Inferior parietal cortex (tissue), 1 donor: Measurements from ENCODE around the gene CHD6.

ENCODE experiments used
- DNase-seq: peaks from one replicate; pipeline ENCODE4 v3.0.0-alpha.2; 2016; ENCODE audit errors: extremely low spot score

The CHD6 gene

GRCh38 chr20:41470362-41471095, 147.6 kb downstream of the CHD6 start:
- no peak for DNase-seq

GRCh38 chr20:41469868-41470267, 148.3 kb downstream of the CHD6 start:
- no peak for DNase-seq

DNA sequence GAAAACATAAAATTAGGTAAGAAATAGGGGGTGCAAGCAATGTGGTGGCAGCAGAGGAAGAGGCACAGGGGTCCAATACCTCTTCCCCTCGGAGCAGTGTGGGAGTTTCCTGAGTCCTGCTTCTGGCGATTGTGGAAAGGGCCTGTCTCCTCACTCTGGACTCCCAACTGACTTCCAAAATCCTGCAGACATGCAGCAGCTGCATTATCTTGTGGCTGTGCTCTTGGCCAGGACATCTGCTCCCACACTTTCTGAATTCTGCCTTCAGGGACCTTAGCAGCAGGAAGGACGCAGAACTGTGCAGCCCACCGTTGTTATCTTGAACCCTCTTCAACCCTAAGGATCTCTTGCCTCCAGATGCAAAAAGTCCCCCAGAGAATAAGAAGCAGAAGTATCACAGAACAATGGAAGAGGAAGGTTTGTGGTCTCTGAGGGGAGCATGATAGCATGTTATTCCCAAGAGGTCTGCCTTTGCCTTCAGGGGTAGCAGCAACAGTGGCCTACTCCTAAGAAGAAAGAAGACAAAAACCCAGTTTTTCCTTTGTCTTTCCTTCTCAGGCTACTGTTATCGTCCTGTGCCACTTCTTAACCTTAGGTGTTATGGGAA, 149.1 kb downstream of the CHD6 start:
- DNase-seq, result no peak

DNA sequence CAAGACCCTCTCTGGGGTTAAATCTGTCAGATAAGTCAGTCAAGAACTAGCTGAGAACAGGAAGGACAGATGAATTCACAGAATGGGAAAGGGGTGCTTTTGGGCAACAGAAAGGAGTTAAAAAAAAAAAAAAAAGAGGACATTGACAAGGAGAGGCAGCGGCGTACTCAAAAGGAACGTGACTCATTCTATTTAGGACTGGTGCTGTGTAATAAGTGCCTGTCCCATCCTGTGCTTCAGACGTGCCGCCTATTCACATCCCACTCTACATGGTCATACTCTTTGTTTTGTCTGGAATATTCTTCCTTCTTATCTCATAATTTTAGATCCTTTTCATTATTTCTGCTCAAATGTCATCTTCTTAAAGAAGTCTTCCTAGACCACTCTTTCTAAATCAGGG, 150.5 kb downstream of the CHD6 start:
- DNase-seq, result no peak

- no peak for DNase-seq
Measured at GRCh38 chr20:41467220-41467619, 151.0 kb downstream of the CHD6 start.

DNA sequence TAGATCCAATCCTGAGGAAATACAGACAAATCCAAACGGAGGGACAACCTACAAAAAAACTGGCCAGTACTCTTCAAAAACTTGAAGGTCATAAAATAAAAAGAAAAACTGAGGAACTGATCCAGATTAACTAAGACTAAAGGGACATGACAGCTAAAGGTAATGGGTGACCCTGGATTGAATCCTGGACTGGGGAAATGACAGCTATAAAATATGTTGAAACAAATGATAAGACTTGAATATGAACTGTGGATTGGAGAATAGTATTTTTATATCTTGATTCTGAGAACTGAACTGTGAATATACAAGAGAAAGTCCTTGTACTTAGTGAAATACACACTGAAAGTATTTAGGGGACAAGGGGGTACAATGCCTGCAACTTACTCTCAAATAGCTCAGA, 154.6 kb downstream of the CHD6 start:
- no peak for DNase-seq

GRCh38 chr20:41462372-41463161, 155.6 kb downstream of the CHD6 start:
- DNase-seq, result no peak

DNA sequence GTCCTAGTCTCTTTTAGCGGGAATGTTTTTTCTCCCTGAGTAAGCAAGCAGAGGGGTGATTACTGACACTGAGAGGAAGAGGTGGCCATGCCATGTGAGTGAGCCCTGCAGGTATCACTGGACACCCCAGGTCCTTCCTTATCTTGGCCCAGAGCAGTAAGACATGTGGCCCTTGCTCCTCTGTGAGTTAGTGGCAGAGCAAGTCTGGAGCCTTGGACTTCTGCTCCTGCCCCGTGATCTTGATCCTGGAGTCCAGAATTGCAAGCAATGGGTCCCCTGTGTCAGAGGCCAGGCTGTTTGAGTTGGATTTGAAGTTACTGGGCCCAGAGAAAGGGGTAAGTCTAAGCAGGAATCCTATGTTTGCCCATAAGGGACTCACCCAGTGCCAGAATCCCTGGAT, 159.4 kb downstream of the CHD6 start:
- no peak for DNase-seq

DNA sequence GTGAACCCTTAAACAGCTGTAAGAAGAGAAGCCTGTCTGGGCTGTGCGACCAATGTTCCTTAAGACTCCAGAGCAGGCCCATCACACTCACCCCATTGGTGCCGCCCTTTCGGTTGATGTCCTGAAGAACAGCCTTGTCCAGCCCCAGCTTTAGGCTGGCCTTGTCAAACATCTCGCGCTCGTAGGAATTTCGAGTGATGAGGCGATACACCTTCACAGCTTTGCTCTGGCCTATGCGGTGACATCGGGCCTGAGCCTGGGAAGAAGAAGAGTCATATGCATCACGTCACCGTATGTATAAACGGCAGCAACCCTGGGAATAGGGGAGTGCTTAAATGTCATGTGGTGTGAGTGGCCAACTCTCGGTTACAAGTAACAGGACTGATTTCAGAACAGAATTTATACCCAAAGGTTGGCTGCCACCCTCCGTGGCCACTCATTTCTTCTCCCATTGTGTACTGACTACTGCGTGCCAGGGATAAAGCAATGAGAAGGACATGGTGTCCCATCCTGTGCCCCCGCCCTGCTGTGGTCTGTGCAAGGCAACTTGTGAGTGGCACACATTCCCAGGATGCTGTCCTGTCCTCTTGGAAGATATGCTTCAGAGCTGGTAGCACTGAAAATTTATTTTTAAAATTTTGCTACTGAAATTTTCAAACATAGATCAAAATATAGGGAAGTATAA, 160.9 kb downstream of the CHD6 start:
- DNase-seq, result no peak

- DNase-seq, result no peak
Measured at GRCh38 chr20:41456351-41456750, 161.8 kb downstream of the CHD6 start.

DNA sequence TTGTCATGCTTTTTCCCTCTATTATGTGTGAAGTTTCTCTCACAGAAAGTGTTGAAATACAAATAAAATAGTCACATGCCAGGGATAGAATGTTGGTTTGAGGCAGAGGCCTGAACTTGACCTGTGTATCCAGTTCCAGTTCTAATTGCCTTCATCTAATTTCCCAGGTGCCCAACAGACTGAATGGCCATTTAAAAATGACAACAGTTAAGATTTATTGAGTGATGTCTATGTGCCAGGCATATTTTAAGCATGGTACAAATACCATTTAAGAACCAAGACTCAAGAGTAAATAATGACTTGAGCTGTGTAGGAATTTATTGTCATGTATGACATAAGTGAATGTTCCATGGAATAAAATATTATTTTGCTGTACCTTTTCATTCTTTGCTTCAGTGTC, 163.9 kb downstream of the CHD6 start:
- no peak for DNase-seq

DNA sequence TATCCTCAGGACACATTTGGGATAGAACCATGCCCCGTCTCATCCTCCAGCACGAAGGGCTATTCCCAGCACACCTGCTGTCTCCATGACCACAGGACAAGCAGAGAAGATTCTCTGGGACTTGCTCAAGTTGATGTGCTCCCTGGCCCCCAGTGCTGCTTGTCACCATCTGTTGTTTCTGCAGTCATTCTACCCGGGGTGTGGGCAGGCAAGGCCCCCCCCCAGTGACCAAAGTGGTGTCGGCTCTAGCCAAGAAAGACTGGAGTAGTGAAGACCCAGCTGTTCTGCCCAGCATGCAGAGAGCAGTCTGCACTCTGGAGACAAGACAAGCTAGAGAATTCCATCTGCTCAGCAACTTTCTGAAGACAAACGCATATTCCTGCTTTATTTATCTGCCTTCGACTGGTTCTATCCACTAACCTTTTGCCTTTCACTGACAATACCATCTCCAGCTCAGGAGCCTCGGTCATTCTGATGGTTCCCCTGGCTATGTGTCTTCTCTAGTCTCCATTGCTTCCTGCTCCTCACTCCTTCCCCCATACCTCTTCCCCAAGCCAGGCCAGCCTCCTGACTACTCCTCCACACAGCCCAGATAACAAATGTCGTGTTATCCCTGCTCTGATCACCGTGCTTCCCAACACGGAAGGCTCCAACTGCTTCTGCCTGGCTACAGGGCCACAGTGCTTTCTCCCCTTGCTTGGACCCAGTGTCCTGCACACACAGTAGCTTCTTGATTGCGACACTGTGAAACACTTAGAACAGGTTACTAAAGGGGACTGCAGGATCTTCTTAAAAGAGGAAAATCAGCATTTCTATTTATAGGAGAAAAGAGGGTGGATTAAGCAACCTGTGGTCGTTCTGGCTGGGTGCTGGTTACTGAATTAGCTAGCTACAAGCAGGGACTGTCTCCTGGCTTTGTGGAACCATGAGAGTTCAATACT, 164.9 kb downstream of the CHD6 start:
- no peak for DNase-seq

DNA sequence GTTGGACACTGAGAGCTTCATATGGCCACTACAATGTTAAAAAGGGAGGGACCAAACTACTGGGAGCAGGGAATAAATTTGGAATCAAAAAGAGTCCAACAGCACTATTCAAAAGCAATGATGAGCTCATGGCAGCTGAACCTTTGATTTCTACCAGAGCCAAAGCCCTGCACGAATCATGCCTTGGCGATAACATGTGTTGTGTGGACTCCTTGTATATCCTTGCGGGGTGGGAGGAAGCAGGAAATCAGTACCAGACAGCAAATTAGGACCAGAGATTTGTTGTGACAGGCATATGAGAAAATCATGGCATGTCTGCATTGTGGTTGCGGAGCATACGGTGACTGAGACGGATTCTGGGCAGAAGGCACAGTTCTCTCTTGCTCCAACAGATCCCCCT, 166.0 kb downstream of the CHD6 start:
- DNase-seq, result no peak

- DNase-seq, result no peak
Measured at GRCh38 chr20:41447006-41447405, 171.2 kb downstream of the CHD6 start.

DNA sequence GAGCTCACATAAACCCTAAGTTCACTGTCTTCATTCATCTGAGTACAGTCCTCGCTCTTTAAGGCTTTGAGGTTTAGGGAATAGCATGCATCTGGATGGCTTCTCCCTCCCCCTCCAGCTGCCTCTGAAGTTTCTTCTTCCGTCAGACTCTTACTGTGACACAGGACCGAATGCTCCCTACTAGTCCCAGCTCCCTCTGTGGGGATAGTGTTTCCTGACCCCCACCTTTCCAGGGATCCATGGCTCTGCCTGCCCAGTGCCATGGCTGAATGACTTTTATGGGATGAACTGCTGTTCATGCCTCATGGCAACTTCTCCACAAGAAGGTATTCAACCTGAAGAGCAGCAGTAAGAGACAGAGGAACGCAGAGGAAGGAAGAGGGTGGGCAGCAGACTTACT, 171.7 kb downstream of the CHD6 start:
- DNase-seq, result no peak

GRCh38 chr20:41444821-41445220, 173.4 kb downstream of the CHD6 start:
- DNase-seq, result no peak

DNA sequence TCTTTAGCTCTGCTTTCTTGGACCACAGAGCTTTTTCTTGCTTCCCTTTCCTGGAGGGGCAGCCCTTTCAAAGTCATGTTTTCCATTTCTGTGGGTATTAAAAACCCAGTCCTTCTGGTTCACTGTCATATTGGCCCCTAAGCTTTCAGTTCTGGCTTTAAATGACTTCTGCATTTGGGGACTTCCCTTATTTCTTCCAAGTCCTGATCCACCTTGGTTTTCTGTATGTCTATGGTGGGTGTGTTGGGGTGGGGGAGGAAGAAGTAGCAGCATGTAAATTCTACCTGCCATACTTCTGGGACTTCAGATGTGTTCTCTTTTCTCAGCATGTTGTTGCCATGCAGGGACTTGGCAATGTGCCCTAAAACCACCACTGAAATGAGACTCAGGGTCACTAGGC, 174.5 kb downstream of the CHD6 start:
- no peak for DNase-seq

DNA sequence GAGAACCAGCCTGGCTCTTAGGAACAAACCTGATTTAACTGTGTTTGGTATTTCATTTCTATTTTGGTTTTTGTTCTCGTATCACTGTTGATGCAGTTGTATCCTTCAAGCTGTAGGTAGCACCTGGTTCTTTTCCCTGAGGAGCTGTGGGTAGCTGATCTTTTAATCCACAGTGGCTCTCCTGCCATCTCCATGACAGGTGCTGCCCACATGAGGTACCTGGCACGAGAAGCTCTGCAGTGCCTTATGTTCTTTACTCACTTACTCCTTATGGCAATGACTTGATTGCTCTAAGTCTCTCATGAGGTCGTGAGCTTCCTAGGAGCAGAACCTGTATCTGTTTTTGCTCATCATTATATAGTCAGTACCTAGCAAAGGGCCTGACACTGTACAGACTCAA, 177.3 kb downstream of the CHD6 start:
- DNase-seq, result no peak

DNA sequence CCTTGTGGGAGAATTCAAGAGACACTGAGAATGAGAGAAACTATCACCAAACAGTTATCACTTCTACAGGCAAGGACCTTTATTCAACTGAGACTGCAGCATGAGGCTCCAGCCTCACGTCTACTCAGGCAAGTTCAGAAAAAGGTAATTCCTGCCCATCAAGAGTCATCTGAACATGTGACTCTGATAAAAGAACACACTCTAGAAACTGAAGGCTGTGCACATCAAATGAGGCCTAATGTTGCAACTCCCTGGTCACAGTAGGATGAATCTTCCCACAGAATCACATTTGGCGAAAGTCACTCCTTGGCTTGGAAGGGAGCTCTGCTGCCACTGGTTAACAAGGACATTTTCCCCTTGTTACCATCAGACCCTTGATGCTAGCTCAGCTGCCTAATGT, 180.3 kb downstream of the CHD6 start:
- no peak for DNase-seq

DNA sequence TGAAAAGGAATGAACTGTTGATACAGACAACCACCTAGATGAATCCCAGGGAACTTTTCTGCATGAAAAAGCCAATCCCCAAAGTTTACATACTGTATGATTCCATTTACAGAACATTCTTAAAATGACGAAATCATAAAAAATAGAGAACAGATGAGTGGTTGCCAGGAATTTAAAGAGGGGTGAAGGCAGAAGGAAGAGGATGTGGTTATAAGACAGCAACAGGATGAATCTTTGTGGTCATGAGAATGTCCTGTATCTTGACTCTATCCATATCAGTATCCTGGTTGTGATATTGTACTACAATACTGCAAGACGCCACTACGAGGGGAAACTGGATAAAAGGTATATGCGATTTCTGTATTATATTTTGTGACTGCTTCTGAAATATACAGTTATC, 181.5 kb downstream of the CHD6 start:
- DNase-seq, result no peak

- no peak for DNase-seq
Measured at GRCh38 chr20:41433203-41433602, 185.0 kb downstream of the CHD6 start.
